Measurements from ENCODE around the gene DNAJB2.
"Not testable (repeated sequence)": the region's sequence is repeated elsewhere in the genome, so short reads cannot be mapped to it uniquely, and the experiment has no call there.

The DNAJB2 gene

GRCh38 chr2:219279151-219279915 lies at the start of gene DNAJB2:
DNAJB2 (plus strand) TSS chr2:219279366; CDS start chr2:219279834, 468 bp downstream.
- DNase-seq: peak; percentile 71 to 98

DNA sequence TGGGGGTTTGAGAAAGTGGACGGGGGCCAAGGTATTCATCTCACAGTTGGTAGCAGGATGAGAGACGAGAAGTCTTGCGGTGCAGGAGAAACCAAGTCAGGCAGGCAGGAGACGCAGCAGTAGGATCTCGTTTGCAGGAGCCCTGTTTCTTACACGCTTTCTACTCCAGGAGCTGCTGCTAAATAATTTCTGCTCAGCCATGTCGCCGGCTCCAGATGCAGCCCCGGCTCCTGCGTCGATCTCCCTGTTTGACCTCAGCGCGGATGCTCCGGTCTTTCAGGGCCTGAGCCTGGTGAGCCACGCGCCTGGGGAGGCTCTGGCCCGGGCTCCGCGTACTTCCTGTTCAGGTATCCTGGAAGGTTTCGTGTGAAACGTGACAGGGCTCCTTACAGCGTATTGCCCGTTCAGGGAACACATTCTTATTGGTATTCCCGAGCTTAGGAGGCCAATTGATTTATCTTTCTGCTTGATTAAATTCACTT lies 49.1 kb upstream of the DNAJB2 start:
- no peak for DNase-seq

DNA sequence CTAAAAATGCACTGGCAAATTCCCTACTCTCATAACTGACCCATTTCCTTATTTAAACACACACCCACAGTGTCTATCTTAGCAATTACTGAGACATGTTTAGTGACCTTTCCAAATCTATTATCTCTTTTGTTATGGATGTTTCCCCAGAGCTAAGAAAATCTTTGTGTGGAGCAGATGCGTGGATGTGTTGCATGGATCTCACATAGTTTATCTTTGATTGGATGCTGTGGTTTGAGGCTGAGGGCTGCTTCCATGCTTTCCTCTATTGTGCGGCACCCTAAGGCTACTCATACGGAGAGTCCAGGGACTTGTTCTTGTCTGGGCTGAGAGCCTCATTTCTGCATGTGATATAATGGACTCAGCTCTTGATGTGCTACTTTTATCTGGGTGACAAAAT lies 44.8 kb upstream of the DNAJB2 start:
- no peak for DNase-seq

- no peak for DNase-seq
Measured at GRCh38 chr2:219243291-219243761, 35.8 kb upstream of the DNAJB2 start.

- DNase-seq: no peak
Measured at GRCh38 chr2:219244789-219245147, 34.4 kb upstream of the DNAJB2 start.

DNA sequence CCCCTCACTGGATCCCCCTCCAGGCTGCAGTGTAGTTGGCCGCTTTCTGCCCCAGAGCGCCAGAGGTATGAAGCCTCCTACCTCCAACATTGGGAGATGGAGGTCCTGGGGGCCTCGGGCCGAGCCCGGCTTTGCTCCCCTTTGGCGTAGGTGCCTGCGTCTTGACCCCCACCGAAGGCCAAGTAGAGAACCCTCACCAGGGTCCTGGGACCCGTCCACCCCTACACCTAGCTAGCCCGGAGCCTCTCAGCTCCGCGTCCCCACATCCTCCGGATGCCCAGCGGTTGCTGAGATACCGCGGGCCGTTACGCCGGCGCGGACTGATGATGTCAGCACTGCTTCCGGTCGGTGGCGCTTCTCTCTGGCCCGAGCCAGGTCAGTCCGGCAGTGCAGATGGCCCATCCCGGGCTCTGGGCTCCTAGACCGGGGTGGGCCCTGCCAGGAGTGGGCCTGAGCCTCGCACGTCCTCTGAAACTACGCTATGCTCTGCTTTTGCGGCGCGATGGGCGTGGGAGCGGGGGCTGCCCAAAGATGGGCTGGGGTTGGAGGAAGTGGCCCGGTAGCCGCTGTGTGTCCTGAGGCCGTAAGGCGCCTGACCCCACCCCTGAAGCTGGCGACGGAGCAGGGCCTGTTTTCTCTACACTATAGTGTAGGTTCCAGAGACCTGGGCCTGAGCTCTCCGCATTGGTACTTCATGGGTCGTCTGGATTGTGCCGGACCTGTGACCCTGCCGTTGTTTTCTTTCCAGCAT lies 33.8 kb upstream of the DNAJB2 start, which contains the start of the genes GLB1L and STK16:
GLB1L (minus strand) TSS at position 297 of the 751 bp plus-strand sequence. CDS start 1,871 bp downstream, outside the sequence.
STK16 (plus strand) TSS at position 332 of the 751 bp plus-strand sequence. CDS start 521 bp downstream, outside the sequence.
- DNase-seq: peak; percentile 9 to 67

DNA sequence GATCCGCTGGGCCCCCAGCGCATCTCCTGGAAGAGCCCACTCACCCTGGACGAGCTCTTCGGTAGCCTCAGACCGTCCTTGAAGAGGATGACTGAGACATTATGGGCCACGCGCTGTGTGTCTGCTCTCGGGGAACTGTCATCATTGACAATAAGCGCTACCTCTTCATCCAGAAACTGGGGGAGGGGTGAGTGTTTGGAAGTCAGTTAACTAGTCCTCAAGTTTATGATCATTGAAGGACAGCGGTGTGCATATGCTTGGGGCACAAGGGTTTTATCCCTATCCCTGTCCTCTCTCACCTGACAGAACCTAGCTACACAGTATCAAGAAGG lies 33.3 kb upstream of the DNAJB2 start:
- no peak for DNase-seq

DNA sequence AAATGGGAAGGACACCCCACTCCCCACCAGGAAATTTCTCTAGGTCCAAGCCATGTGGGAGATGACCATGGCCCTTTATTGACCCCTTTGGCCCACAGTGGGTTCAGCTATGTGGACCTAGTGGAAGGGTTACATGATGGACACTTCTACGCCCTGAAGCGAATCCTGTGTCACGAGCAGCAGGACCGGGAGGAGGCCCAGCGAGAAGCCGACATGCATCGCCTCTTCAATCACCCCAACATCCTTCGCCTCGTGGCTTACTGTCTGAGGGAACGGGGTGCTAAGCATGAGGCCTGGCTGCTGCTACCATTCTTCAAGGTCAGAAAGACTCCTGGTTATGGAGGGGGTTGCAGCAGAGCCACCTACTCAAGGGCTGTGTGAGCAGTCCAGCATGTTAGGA lies 32.6 kb upstream of the DNAJB2 start:
- DNase-seq: no peak

- DNase-seq: no peak
Measured at GRCh38 chr2:219247678-219248642, 31.2 kb upstream of the DNAJB2 start.

- DNase-seq: no peak
Measured at GRCh38 chr2:219248845-219249202, 30.3 kb upstream of the DNAJB2 start.

- no peak for DNase-seq
Measured at GRCh38 chr2:219249203-219249980, 29.8 kb upstream of the DNAJB2 start.

DNA sequence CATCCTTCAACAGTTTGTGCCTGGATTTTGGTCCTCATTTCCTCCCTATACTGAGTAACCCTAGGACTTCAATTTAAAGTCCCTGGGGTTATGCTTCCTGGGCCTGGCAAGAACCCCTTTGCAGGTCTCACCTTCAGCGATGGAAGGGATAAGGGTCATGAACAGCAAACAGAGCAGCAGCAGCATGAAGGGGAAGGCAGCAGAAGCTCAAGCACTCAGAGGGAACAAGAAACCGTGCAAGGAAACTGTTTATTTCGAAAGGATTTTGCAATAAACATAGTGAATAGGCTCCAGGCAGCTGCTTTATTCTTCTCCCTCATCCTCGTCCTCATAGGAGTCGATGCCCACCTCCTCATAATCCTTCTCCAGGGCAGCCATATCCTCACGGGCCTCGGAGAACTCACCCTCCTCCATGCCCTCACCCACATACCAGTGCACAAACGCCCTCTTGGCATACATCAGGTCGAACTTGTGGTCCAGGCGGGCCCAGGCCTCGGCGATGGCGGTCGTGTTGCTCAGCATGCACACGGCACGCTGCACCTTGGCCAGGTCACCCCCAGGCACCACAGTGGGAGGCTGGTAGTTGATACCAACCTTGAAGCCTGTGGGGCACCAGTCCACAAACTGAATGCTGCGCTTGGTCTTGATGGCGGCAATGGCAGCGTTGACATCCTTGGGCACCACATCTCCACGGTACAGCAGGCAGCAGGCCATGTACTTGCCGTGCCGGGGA lies 29.0 kb upstream of the DNAJB2 start:
- DNase-seq: no peak

- no peak for DNase-seq
Measured at GRCh38 chr2:219251656-219252055, 27.5 kb upstream of the DNAJB2 start.

DNA sequence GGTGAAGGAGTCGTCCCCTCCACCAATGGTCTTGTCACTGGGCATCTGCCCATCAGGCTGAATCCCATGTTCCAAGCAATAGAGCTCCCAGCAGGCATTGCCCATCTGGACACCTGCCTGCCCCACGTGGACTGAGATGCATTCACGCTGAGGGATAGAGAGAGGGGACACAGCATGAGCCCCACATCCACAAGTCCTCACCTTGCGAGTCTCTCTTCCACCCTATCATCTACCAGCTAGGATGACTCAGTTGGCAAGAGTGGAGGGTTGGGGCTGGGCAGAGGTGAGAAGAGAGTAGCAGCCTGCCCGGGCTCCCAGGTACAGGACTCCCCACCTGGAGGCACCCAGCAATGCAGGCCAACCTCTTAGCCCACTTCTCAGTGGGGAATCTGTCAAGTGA lies 27.1 kb upstream of the DNAJB2 start:
- no peak for DNase-seq

DNA sequence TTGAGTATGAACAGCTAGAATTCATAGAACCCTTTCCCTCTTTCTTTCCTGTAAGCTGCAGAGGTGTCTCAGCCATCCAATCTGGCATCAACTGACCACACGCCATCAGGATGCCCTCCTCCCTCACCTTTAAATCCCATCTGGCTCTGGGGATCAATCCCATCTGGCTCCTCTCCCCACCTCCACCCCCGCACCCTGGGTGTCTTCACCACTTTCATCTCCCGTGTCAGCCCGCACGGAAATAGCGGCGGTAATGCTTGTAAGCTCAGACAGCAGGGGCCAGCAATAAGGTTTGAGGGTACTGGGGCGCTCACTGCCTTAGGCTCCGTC lies 26.6 kb upstream of the DNAJB2 start:
- DNase-seq: no peak

GRCh38 chr2:219252900-219253752 lies 26.0 kb upstream of the DNAJB2 start, which contains the start of gene TUBA4B:
TUBA4B (plus strand) TSS chr2:219253243; CDS start chr2:219253408, 165 bp downstream.
- no peak for DNase-seq

DNA sequence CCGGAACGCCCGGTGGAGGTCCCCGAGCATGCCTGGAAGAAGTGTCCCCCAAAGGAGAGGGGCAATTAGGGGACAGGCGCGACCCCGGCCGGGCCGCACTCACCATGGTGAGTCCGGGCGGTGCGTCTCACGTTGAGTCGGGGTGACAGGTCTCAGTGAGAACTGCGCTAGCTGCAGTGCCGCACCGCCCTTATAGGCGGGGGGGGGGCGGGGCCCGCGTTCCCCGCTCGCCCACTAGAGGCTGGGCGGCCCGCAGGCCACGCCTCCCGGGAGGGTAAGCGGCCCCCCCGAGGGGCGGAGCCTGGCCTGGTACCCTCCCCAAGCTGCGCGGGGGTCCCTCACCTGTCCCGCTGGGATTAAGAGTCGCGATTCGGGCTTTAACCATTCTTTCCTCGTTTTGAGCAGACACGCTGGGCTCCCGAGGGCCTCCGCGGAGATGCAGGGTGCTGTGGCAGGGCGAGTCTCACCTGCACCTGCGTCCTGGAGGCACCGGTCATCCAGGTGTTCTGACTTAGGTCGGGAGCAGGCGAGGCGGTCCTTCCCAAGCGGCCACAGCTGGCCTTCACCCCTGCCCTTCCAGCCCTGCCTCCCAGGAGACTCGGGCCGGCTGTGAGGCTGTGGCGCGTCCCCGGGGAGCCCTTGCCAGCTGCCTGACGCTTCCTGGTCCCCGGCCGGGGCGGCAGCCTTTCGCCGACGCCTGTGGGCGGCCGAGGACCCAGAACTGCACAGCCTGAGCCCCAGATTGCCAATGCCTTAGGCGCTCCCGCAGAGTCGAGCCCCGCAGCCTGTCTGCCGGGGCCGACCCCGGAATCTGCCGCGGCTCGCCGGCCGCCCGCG lies 25.2 kb upstream of the DNAJB2 start, which contains the start of gene TUBA4A:
TUBA4A (minus strand) TSS at position 166 of the 837 bp plus-strand sequence; CDS start at position 106, 60 bp downstream.
- DNase-seq: peak; percentile 45 to 78

DNA sequence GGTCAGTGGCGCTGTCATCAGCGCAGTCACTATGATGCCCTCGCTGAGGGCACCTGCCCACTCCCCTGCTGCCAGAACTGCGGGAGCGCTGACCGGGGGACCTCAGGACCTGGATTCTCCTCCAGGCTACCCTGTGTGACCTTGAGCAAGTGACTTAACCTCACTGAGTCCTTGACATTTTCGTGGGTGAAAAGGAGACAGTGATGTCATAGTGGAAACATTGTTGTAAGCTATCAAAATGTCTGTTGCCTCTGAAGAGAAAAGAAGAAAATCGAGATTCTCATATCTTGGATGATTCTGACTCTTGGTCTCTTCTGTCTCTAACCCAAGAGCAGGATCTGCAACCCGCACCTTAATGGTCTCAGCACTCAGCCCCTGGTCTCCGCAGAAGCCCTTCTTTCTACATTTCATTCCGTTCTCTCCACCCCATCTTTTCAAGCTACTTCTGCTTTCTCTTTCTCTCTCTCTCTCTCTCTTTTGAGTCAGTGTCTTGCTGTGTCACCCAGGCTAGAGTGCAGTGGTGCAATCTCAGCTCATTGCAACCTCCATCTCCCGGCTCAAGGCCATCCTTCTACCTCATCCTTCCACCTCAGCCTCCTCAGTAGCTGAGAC lies 24.5 kb upstream of the DNAJB2 start:
- no peak for DNase-seq

GRCh38 chr2:219258942-219259341 lies 20.2 kb upstream of the DNAJB2 start:
- DNase-seq: not testable (repeated sequence)
